Tibial nerve (tissue), 4 donors: Measurements from ENCODE around the gene OPN1LW. TPM values are rescaled to one million over a fixed set of nuclear protein-coding genes. Genes with fewer than 3 reads are reported as not detected.

Source experiments
- DNase-seq, 2 donors: peaks; one replicate each; pipeline ENCODE4 v3.0.0-alpha.2; 2019; ENCODE audit warnings: low spot score in 2 of 2
- H3K27ac ChIP-seq, 4 donors: fragments of 200-600 bp; sonication (generic) in 3 of 4; one replicate each; pipeline ENCODE4 v1.5.1; 2017 to 2019; ENCODE audit warnings: mild to moderate bottlenecking in 1 of 4
- H3K27me3 ChIP-seq, 2 donors: fragments of 200-600 bp; sonication (generic) in 1 of 2; one replicate each; pipeline versions ENCODE4 v1.5.1 to v1.6.0; 2017 to 2019
- H3K36me3 ChIP-seq, 3 donors: fragments of 200-600 bp; sonication (generic); one replicate each; pipeline ENCODE4 v1.5.1; 2018 to 2019
- H3K4me1 ChIP-seq, 4 donors: fragments of 200-600 bp; sonication (generic) in 3 of 4; one replicate each; pipeline ENCODE4 v1.5.1; 2017 to 2019
- H3K4me3 ChIP-seq, 4 donors: fragments of 200-600 bp; sonication (generic) in 3 of 4; one replicate each; pipeline ENCODE4 v1.5.1; 2017 to 2019; ENCODE audit warnings: mild to moderate bottlenecking in 1 of 4, moderate library complexity in 1 of 4
- H3K9me3 ChIP-seq, 4 donors: fragments of 200-600 bp; sonication (generic) in 3 of 4; one replicate each; pipeline ENCODE4 v1.5.1; 2017 to 2019
- EP300 ChIP-seq, 2 donors: sonication (generic); formaldehyde crosslinking; IDR thresholded peaks; one replicate each; pipeline ENCODE4 v1.6.1; 2017; ENCODE audit warnings: antibody characterized with exemption in 2 of 2, mild to moderate bottlenecking in 1 of 2
- POLR2A ChIP-seq, 2 donors: fragments of 450-650 bp; IDR thresholded peaks; one replicate each; pipeline ENCODE4 v1.6.1; 2017; ENCODE audit warnings: antibody characterized with exemption in 2 of 2, mild to moderate bottlenecking in 2 of 2, moderate library complexity in 2 of 2
- WGBS, 2 donors: methylation state at CpG; one replicate each; pipeline ENCODE4 v1.1.5; 2018; 5-methylcytosine and 5-hydroxymethylcytosine counted together
- total RNA-seq, 4 donors: library from RNA; depleted of rRNA; stranded (reverse); fragments of >200 nt; gene quantifications; one replicate each; pipeline ENCODE4 v1.1.0, GENCODE V29; 2016
- TF ChIP-seq, protein P1 (sequence below), 5 experiments: fragments of 200-600 bp in 3 of 5; fragments of 450-650 bp in 2 of 5; sonication (generic) in 3 of 5; IDR thresholded peaks; one replicate each; pipeline ENCODE4 v1.5.1; 2016 to 2019; ENCODE audit warnings: antibody characterized with exemption in 5 of 5, mild to moderate bottlenecking in 3 of 5, moderate library complexity in 2 of 5

Gene OPN1LW
- total RNA-seq, 4 donors from 2014 or later = not detected

DNA sequence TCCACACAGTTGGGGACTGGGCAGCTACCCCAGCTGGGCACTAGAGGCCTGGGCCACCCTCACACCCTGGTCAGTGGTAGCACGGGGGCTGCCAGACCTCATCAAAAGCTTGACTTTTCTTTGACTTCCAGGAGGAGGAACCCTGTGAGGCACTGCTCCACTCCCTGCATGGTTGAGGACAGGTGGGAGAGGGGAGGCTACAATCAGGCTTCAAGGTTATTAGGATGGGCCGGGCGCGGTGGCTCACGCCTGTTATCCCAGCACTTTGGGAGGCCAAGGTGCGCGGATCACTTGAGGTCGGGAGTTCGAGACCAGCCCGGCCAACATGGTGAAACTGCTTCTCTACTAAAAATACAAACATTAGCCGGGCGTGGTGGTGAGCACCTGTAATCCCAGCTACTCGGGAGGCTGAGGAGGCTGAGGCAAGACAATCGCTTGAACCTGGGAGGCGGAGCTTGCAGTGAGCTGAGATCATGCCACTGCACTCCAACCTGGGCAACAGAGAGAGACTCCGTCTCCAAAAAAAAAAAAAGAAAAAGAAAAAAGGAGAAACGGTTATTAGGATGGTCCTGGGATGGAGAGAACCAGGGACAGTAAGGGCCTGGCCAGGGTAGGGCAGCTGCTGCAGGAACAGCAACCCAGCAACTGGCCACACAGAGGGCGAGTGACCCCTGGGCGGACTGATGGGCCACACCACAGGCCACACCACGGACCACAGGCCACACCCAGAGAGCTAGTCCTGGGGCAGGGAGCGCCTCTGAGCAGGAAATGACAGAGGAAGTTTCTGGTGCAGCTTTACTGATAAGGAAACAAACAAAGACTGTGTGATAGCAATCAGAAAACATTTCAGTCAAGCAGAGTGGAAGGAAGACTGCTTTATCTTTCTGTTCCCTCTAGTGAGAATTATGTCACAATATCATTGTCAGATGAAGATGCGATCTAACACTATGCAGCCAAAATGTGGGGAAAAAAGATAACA lies 20.5 kb upstream of the OPN1LW start:
- H3K4me3 ChIP-seq = no peak overlapping the region
- H3K4me1 ChIP-seq = no peaks in the 10 kb centered on the region
- TF ChIP-seq POLR2A (IDR thresholded peaks at IDR 0.05) (no peak), EP300 (IDR thresholded peaks at IDR 0.05) (no peak)
- TF ChIP-seq, protein P1, sequence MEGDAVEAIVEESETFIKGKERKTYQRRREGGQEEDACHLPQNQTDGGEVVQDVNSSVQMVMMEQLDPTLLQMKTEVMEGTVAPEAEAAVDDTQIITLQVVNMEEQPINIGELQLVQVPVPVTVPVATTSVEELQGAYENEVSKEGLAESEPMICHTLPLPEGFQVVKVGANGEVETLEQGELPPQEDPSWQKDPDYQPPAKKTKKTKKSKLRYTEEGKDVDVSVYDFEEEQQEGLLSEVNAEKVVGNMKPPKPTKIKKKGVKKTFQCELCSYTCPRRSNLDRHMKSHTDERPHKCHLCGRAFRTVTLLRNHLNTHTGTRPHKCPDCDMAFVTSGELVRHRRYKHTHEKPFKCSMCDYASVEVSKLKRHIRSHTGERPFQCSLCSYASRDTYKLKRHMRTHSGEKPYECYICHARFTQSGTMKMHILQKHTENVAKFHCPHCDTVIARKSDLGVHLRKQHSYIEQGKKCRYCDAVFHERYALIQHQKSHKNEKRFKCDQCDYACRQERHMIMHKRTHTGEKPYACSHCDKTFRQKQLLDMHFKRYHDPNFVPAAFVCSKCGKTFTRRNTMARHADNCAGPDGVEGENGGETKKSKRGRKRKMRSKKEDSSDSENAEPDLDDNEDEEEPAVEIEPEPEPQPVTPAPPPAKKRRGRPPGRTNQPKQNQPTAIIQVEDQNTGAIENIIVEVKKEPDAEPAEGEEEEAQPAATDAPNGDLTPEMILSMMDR (IDR thresholded peaks at IDR 0.05) = no peak
- WGBS, 2 donors = 82 to 84% methylated on average over 22 of the region's 22 CpGs
- no peaks in the 10 kb centered on the region for H3K27me3 ChIP-seq
- DNase-seq = peak in 1 of 2 donors; percentile 5
- H3K36me3 ChIP-seq = no peaks in the 10 kb centered on the region
- H3K27ac ChIP-seq = no peak overlapping the region
- peaks cover 0 to 2% (median 0%) of the 10 kb centered on the region in 4 donors for H3K9me3 ChIP-seq

DNA sequence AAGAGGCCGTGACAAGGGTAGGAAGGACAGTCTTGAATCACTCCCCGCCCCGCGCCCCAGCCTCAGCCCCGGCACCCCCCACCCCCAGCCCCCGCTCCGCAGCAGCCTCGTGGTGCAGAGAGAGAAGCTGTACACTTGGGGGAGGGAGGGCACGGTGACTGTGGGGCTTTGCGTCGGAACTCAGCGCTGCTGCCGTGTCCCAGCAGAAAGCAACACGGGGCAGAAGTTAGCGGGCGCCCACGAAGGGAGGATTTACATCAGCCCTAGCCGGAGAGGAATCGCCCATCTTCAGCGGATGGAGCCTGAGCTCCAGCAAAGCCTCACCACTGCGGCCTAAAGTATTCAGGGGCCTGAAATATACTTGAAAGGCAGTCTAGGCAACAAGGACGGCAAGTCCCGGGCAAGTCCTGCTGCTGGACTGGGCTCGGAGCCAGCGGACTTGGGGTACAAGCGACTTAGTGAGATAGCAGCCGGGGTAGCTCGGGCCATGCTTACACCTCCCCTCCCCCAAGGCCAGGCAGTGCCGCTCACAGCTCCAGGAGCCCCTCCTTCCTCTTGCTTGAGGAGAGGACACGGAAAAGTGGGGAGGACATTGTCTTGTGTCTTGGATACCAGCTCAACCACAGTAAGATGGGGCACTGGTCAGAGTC lies 18.5 kb upstream of the OPN1LW start:
- Histone ChIP-seq H3K36me3 (no peaks in the 10 kb centered on the region), H3K9me3 (peaks cover 0 to under 1% (median 0%) of the 10 kb centered on the region in 4 donors), H3K27ac (no peak overlapping the region), H3K4me1 (no peaks in the 10 kb centered on the region), H3K27me3 (no peaks in the 10 kb centered on the region), H3K4me3 (no peak overlapping the region)
- TF ChIP-seq POLR2A (IDR thresholded peaks at IDR 0.05) = no peak
- no peak for TF ChIP-seq EP300 (IDR thresholded peaks at IDR 0.05)
- TF ChIP-seq, protein P1 (IDR thresholded peaks at IDR 0.05) = no peak
- DNase-seq = no peak
- 76 to 86% methylated on average over 17 to 29 of the region's 30 CpGs for WGBS, 2 donors

DNA sequence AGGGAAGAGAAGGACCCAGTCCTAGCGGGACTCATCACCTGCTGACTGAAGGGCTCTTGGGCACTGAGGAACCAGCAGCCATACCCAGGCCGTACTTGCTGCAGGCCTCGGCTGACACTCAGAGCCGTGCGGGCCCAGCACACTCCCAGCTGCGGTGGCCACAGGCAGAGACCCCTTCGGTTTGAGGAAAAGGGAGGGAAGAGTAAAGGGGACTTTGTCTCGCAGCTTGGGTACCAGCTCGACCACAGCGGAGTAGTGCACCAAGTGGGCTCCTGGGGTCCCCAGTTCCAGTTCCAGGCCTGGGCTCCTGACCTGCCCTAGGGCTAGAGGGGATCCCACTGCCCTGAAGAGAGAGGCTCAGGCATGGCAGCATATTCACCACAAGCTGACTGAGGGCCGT lies 17.9 kb upstream of the OPN1LW start:
- 88% methylated on average over 9 of the region's 11 CpGs; no CpG with 5 or more reads in 1 of the 2 donors for whole genome bisulfite sequencing, 2 donors
- H3K9me3 ChIP-seq = no peaks in the 10 kb centered on the region
- no peak for DNase-seq
- no peak overlapping the region for H3K4me3 ChIP-seq
- no peaks in the 10 kb centered on the region for H3K36me3 ChIP-seq
- no peaks in the 10 kb centered on the region for H3K27me3 ChIP-seq
- H3K27ac ChIP-seq = no peak overlapping the region
- TF ChIP-seq POLR2A (IDR thresholded peaks at IDR 0.05) (no peak), EP300 (IDR thresholded peaks at IDR 0.05) (no peak)
- TF ChIP-seq, protein P1 (IDR thresholded peaks at IDR 0.05) = no peak
- no peaks in the 10 kb centered on the region for H3K4me1 ChIP-seq

DNA sequence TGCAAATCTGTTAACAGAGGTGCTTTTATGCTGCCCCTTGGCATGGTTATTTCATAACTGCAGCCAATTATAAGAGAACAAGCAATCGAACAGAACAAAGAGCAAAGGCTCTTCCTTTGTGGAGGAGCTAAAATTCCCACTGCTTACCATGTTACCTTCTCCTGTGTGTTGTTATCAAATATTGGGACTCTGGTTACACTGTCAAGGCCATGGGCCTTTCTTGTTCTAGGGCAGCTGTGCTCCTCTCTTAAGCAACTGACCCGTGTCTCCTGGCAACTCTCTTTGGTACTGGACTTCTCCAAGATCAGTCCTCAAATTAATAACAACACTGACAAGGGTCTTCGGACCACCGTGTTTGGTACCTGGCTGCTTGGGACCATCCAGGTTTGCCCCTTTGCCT lies 12.1 kb upstream of the OPN1LW start:
- DNase-seq = no peak
- H3K9me3 ChIP-seq = no peaks in the 10 kb centered on the region
- H3K4me3 ChIP-seq = no peak overlapping the region
- no peaks in the 10 kb centered on the region for H3K36me3 ChIP-seq
- WGBS, 2 donors = 66 to 76% methylated on average over 4 of the region's 4 CpGs
- TF ChIP-seq, protein P1 (IDR thresholded peaks at IDR 0.05) = no peak
- TF ChIP-seq POLR2A (IDR thresholded peaks at IDR 0.05) = no peak
- no peak for TF ChIP-seq EP300 (IDR thresholded peaks at IDR 0.05)
- H3K27me3 ChIP-seq = no peaks in the 10 kb centered on the region
- H3K27ac ChIP-seq = no peak overlapping the region
- H3K4me1 ChIP-seq = peaks cover 0 to 4% (median 0%) of the 10 kb centered on the region in 4 donors

DNA sequence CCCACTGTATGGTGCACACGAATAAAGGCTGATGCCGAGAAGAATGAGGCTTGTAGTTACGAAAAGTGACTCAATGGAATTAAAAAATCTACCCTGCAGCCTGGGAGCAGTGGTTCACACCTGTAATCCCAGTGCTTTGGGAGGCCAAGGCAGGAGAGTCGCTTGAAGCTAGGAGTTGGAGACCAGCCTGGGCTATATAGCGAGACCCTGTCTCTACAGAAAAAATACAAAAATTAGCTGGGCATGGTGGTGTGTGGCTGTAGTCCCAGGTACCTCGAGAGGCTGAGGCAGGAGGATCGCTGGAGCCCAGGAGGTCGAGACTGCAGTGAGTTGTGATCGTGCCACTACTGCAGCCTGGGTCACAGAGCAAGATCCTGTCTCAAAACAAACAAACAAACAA lies 11.7 kb upstream of the OPN1LW start:
- 80 to 93% methylated on average over 9 of the region's 9 CpGs for WGBS, 2 donors

More for the DNA sequence above, 11.7 kb upstream of the OPN1LW start:
- TF ChIP-seq EP300 (IDR thresholded peaks at IDR 0.05) = no peak
- no peak for TF ChIP-seq POLR2A (IDR thresholded peaks at IDR 0.05)
- TF ChIP-seq, protein P1 (IDR thresholded peaks at IDR 0.05) = no peak
- Histone ChIP-seq H3K36me3 (no peaks in the 10 kb centered on the region), H3K27me3 (no peaks in the 10 kb centered on the region), H3K9me3 (no peaks in the 10 kb centered on the region), H3K4me3 (no peak overlapping the region), H3K4me1 (peaks cover 0 to 4% (median 0%) of the 10 kb centered on the region in 4 donors), H3K27ac (no peak overlapping the region)
- DNase-seq = no peak
